ENCODE results near the gene GPC5. TPM values are rescaled to one million over a fixed set of nuclear protein-coding genes. Genes with fewer than 3 reads are reported as not detected.

Gene GPC5
- total RNA-seq, 1 experiment from 2014 or later, result 0.21 TPM

DNA sequence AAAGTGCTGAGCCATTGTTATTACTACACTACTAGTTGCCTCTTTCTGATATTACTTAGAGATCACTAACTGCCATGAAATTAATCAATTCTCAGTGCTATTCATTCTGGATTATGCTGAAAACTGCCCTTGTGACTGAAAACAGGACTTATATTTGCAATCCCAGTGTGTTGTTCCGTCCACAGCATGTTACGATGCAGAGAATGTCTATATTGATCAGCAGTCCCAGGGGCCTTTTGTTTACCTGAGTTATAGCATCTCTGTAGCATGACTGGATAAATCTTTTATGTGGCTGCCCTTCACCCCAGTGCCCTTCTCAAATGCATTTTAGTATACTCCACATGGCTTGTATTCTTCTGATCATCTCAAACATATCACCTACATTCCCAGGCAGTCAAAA is 251.0 kb downstream of the GPC5 start:
- Histone ChIP-seq H3K4me1 (ENCODE audit: insufficient read depth, low read length, poor library complexity, severe bottlenecking) (no peaks in the 10 kb centered on the region), H3K9me3 (ENCODE audit: low read depth, low read length, poor library complexity, severe bottlenecking) (no peaks in the 10 kb centered on the region), H3K27ac (ENCODE audit: low read depth, low read length, poor library complexity, severe bottlenecking) (no peak overlapping the region), H3K27me3 (replicated peaks; ENCODE audit: insufficient read depth, low read depth, low read length, poor library complexity) (no peaks in the 10 kb centered on the region), H3K4me3 (ENCODE audit: low read depth, low read length, poor library complexity, severe bottlenecking) (no peak overlapping the region), H3K36me3 (ENCODE audit: insufficient read depth, low read length, poor library complexity, severe bottlenecking) (no peaks in the 10 kb centered on the region)
- ChIA-PET POLR2A (ENCODE audit: low non-redundant PET) (no interaction called here), CTCF (no interaction called here)
- BruUV-seq (replicated peaks), result no TSS peak
- TF ChIP-seq EZH2 (IDR thresholded peaks at IDR 0.05; ENCODE audit: borderline replicate concordance, low read depth, low read length, poor library complexity, severe bottlenecking), result no peak
- TF ChIP-seq, protein P1, sequence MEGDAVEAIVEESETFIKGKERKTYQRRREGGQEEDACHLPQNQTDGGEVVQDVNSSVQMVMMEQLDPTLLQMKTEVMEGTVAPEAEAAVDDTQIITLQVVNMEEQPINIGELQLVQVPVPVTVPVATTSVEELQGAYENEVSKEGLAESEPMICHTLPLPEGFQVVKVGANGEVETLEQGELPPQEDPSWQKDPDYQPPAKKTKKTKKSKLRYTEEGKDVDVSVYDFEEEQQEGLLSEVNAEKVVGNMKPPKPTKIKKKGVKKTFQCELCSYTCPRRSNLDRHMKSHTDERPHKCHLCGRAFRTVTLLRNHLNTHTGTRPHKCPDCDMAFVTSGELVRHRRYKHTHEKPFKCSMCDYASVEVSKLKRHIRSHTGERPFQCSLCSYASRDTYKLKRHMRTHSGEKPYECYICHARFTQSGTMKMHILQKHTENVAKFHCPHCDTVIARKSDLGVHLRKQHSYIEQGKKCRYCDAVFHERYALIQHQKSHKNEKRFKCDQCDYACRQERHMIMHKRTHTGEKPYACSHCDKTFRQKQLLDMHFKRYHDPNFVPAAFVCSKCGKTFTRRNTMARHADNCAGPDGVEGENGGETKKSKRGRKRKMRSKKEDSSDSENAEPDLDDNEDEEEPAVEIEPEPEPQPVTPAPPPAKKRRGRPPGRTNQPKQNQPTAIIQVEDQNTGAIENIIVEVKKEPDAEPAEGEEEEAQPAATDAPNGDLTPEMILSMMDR (conservative IDR thresholded peaks at IDR 0.05; ENCODE audit: low read depth, low read length), result no peak
- intact Hi-C loops (cut with micrococcal nuclease; ENCODE audit: unreplicated experiment), result no loop called here
- DNase-seq (ENCODE audit: low spot score), result no peak

DNA sequence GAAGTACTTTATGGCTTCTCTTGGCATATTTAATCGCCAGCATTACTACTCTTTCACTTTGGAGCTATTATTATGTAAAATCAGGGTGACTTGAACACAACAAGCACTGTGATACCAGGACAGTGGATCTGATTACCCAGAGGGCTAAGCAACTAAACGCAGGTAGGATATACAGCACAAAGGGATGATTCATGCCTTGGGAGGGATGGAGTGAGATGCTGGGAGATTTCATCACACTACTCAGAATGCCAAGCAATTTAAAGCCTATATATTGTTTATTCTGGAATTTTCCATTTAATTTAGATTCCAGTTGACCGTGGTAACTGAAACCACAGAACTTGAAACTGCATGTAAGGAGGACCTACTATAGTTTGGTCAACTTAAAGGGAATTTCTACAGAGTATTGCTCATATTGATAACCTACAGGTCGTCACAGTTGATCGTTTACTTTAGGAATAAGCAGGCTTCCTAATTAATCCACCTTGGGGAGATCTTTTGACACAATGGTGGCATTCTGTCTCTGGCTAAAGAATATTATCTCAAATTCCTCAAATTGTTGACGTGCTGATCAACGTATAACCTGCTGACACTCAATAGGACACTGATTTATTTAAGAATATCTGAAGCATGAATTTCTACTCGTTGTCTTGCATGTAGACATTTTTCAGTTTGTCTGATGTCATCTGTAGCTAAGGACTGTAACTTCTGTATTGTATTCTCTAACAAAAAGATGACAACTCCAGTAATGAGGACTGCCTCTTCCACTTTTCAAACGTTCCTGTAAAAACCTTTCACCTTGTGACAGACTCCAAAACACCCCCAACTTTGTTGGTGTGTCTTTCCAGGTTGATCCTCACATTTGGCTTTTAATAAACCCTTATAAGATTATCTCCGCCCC is 254.2 kb downstream of the GPC5 start:
- CTCF ChIA-PET, result no interaction called here
- Histone ChIP-seq H3K27me3 (replicated peaks; ENCODE audit: insufficient read depth, low read depth, low read length, poor library complexity) (no peaks in the 10 kb centered on the region), H3K27ac (ENCODE audit: low read depth, low read length, poor library complexity, severe bottlenecking) (no peak overlapping the region), H3K36me3 (ENCODE audit: insufficient read depth, low read length, poor library complexity, severe bottlenecking) (no peaks in the 10 kb centered on the region), H3K4me1 (ENCODE audit: insufficient read depth, low read length, poor library complexity, severe bottlenecking) (no peaks in the 10 kb centered on the region), H3K9me3 (ENCODE audit: low read depth, low read length, poor library complexity, severe bottlenecking) (no peaks in the 10 kb centered on the region), H3K4me3 (ENCODE audit: low read depth, low read length, poor library complexity, severe bottlenecking) (no peak overlapping the region)
- TF ChIP-seq, protein P1 (conservative IDR thresholded peaks at IDR 0.05; ENCODE audit: low read depth, low read length), result no peak
- no peak for TF ChIP-seq EZH2 (IDR thresholded peaks at IDR 0.05; ENCODE audit: borderline replicate concordance, low read depth, low read length, poor library complexity, severe bottlenecking)
- no peak for DNase-seq (ENCODE audit: low spot score)
- POLR2A ChIA-PET (ENCODE audit: low non-redundant PET), result no interaction called here
- intact Hi-C loops (cut with micrococcal nuclease; ENCODE audit: unreplicated experiment), result no loop called here
- no TSS peak for BruUV-seq (replicated peaks)

DNA sequence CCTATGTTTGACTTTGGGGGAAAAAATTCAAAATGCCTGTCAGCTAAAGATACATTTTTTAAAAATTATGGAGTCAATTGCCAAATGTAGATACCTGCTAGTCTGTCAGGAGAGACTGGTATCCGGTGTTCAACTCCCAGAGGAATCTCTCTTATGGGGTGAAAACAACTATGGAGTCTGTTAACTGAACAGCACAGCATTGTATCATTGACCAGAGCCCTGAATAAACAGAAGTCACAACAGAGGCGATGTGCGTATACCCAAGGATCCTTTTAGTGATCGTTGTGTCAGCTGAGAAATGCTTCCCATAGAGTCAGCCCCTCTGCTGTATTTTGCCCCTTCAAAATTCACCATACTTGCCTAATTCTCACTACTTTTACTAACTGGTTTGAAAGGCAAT is 257.3 kb downstream of the GPC5 start:
- DNase-seq (ENCODE audit: low spot score), result no peak
- no peak overlapping the region for H3K4me3 ChIP-seq (ENCODE audit: low read depth, low read length, poor library complexity, severe bottlenecking)
- no peak overlapping the region for H3K27ac ChIP-seq (ENCODE audit: low read depth, low read length, poor library complexity, severe bottlenecking)
- BruUV-seq (replicated peaks), result no TSS peak
- intact Hi-C loops (cut with micrococcal nuclease; ENCODE audit: unreplicated experiment), result no loop called here
- no peaks in the 10 kb centered on the region for H3K27me3 ChIP-seq (replicated peaks; ENCODE audit: insufficient read depth, low read depth, low read length, poor library complexity)
- ChIA-PET CTCF (no interaction called here), POLR2A (ENCODE audit: low non-redundant PET) (no interaction called here)
- H3K9me3 ChIP-seq (ENCODE audit: low read depth, low read length, poor library complexity, severe bottlenecking), result no peaks in the 10 kb centered on the region
- no peaks in the 10 kb centered on the region for H3K36me3 ChIP-seq (ENCODE audit: insufficient read depth, low read length, poor library complexity, severe bottlenecking)
- no peaks in the 10 kb centered on the region for H3K4me1 ChIP-seq (ENCODE audit: insufficient read depth, low read length, poor library complexity, severe bottlenecking)
- TF ChIP-seq, protein P1 (conservative IDR thresholded peaks at IDR 0.05; ENCODE audit: low read depth, low read length), result no peak

All from A673 (cell line).